DND-41 (cell line): ENCODE results near the gene ZFAND2A.

Experiments
- CTCF ChIP-seq: IDR thresholded peaks from 2 replicates; pipeline ENCODE4 v1.5.1; 2012; ENCODE audit warnings: borderline replicate concordance, low read length, moderate library complexity, mild to moderate bottlenecking; ENCODE audit not compliant: poor library complexity, severe bottlenecking; ENCODE audit errors: extremely low read depth
- EZH2 ChIP-seq: IDR thresholded peaks from 3 replicates; pipeline ENCODE4 v1.6.1; 2012; ENCODE audit warnings: borderline replicate concordance, low read depth, mild to moderate bottlenecking, moderate library complexity, low read length, inconsistent platforms; ENCODE audit not compliant: severe bottlenecking

DNA sequence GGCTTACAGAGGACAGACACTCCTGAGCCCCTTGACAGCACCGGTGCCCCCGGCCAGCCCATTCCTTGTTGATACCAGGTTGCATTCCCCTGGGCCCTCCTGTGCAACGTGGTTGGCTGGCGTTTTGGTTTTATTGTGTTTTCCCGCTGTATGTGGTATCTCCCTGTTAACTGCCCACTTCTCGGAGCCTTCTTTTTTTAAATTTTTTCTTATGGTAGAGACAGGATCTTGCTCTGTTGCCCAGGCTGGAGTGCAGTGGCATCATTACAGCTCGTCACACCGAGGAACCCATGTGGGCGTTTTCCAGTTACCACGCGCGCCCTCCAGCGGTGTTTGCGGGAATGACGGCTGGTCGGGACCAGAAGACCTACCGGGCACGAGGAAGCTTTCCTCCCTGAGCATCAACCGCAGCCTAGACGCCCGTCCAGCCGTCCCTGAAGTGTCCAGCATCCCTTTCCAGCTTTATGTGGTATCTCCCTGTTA, 16.9 kb upstream of the ZFAND2A start:
- TF ChIP-seq CTCF (peak; percentile 61), EZH2 (no peak)
